Cardiac muscle cell (in vitro differentiated cells and primary cell): ENCODE data around the gene ADCK1. TPM values are rescaled to one million over a fixed set of nuclear protein-coding genes. Genes with fewer than 3 reads are reported as not detected.
"Not testable (repeated sequence)": the region's sequence is repeated elsewhere in the genome, so short reads cannot be mapped to it uniquely, and the experiment has no call there.

Experiments
- DNase-seq, 2 donors: peaks; one replicate each; pipeline versions ENCODE4 v3.0.0 to v3.0.0-alpha.2; 2010 to 2017; ENCODE audit warnings: low read depth in 1 of 2, low spot score in 1 of 2
- H3K27ac ChIP-seq: fragments of 200-600 bp; sonication (generic); 2 replicates; pipeline ENCODE4 v1.5.1; 2016
- H3K27me3 ChIP-seq: fragments of 200-600 bp; sonication (generic); 2 replicates; pipeline ENCODE4 v1.6.0; 2016; ENCODE audit warnings: control low read depth
- H3K36me3 ChIP-seq: fragments of 200-600 bp; sonication (generic); 2 replicates; pipeline ENCODE4 v1.5.1; 2016; ENCODE audit warnings: control low read depth
- H3K4me1 ChIP-seq: fragments of 200-600 bp; sonication (generic); 2 replicates; pipeline ENCODE4 v1.8.1; 2017; ENCODE audit warnings: low read depth, mild to moderate bottlenecking, mixed run types
- H3K4me3 ChIP-seq: fragments of 200-600 bp; sonication (generic); 2 replicates; pipeline ENCODE4 v1.5.1; 2016; ENCODE audit warnings: mild to moderate bottlenecking
- H3K9me3 ChIP-seq: fragments of 200-600 bp; sonication (generic); 2 replicates; pipeline ENCODE4 v1.5.1; 2017; ENCODE audit warnings: low read depth, mild to moderate bottlenecking, control low read depth
- CTCF ChIP-seq: IDR thresholded peaks from 2 replicates; pipeline ENCODE4 v1.5.1; 2012; ENCODE audit warnings: low read depth, mild to moderate bottlenecking, low read length
- polyA plus RNA-seq: library from polyadenylated mRNA; unstranded; fragments of >200 nt; fragmentation: Nextera tagmentation; extraction: Ambion mirVana; gene quantifications from 2 replicates; pipeline ENCODE4 v1.2.1, GENCODE V29; 2016
- total RNA-seq: library from RNA; depleted of rRNA; stranded (reverse); fragments of >200 nt; gene quantifications from 2 replicates; pipeline ENCODE4 v1.2.3, GENCODE V29; 2016

Gene ADCK1
- total and polyA plus RNA-seq, 2 experiments from 2014 or later, result 12.2 to 20.6 TPM

DNA sequence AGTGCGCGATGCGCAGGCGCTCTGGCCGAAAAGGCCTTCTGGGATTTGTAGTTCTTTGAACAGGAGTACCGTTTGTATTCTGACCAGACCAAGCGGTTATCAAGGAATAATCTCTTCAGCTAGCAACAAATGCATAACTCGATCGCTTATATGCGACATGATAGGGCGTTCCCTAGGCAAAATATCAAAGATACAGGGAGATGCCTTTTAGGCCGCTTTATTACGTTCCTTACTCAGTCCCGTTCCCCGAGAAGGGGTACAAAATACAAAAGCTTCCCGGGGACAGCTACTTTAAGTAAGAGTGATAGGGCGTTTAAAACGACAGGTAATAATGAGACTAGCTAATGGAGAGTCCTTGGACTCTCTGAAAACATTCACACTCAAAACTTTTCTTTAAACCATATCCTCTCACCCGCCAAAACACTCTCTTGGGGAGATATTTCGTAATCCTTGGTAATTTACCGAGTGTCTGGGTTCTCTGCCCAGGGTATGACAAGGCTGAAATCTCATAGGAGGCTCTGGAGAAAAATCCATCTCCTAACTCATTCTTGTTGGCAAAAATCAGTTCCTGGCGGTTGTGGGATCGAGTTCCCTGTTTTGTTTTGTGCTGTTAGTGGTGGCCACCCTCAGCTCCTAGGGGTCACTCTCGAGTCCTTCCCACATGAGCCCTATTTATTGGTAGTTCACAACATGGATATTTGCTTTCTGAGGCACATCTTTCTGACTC, 38.5 kb upstream of the ADCK1 start:
- TF ChIP-seq CTCF, result peak; percentile 29
- Histone ChIP-seq H3K27ac (no peak overlapping the region), H3K36me3 (no peaks in the 10 kb centered on the region), H3K4me3 (peak overlapping the region; percentile 92), H3K9me3 (no peaks in the 10 kb centered on the region), H3K27me3 (no peaks in the 10 kb centered on the region), H3K4me1 (peaks cover 6% of the 10 kb centered on the region)
- peak; percentile 35 to 73 for DNase-seq

GRCh38 chr14:77763316-77763715, 36.6 kb upstream of the ADCK1 start:
- Histone ChIP-seq H3K27ac (no peak overlapping the region), H3K27me3 (no peaks in the 10 kb centered on the region), H3K4me3 (no peak overlapping the region), H3K4me1 (peaks cover 6% of the 10 kb centered on the region), H3K9me3 (no peaks in the 10 kb centered on the region), H3K36me3 (no peaks in the 10 kb centered on the region)
- no peak for DNase-seq
- TF ChIP-seq CTCF, result no peak

DNA sequence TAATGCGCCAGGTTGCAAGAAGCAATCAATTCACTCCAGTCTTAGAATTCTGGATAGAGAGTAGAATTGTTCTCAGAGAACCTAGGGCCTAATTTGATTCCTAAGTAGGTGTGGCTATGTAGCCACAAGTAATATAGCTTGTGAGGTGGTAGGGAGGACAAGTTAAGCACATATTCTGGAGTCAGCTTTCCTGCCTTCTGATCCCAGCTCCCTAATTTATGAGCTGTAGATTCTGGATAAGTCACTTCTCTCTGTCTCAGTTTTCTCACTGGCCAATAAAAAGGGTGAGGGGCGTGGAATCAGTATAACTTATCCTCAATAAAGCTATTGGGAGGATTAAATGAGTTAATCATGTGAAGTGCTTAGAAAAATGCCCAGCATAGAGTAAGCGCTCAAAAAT, 35.9 kb upstream of the ADCK1 start:
- Histone ChIP-seq H3K27ac (no peak overlapping the region), H3K4me1 (peaks cover 6% of the 10 kb centered on the region), H3K4me3 (no peak overlapping the region), H3K36me3 (no peaks in the 10 kb centered on the region), H3K9me3 (no peaks in the 10 kb centered on the region), H3K27me3 (no peaks in the 10 kb centered on the region)
- TF ChIP-seq CTCF, result no peak
- no peak for DNase-seq

DNA sequence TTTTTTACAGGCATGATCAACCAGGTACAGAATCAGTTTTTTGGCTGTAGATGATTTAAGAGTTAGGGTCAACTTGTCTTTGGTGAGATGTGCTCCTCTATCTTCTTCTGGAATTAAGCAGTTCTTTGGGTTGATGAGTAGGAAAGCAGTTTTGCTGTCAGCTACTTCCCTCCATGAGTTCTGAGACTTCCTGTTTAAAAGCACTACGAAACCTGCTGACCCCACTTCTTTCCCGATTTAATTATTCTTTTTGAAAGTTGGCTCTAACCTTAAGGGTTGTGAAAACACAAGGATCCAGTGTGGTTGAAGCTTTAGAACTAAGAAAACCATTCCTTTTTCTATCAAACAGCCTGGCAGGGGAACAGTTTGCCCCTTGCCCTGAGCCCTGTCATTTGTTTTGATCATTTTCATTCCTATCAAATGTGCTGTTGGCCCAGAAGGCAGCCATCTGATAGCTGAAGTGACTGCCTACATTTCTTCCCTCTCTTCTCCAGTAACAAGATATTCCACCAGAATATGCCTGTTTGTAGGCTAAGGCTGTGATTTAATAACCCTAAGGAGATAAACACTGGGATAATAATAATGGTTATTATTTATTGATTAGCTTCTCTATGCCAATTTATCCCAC, 31.4 kb upstream of the ADCK1 start:
- not testable (repeated sequence) for DNase-seq, H3K36me3 ChIP-seq, H3K4me3 ChIP-seq, H3K4me1 ChIP-seq, H3K9me3 ChIP-seq, H3K27me3 ChIP-seq, H3K27ac ChIP-seq

GRCh38 chr14:77773966-77774365, 25.9 kb upstream of the ADCK1 start:
- not testable (repeated sequence) for H3K36me3 ChIP-seq, H3K4me3 ChIP-seq

DNA sequence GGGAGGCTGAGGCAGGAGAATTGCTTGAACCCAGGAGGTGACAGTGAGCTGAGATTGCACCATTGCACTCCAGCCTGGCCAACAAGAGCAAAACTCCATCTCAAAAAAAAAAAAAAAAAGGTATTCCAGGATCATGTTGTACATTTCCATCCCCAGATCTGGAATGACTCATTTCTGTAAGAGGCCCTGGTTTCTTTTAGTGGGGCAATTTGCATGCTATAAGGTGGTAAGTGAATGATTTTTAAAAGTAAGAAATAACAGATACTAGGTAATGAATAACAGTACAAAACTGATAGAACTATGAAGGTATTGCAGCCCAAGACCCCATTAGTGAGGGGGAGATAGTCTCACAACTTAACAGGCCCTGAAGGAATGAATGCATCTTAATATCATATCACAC, 17.7 kb upstream of the ADCK1 start:
- TF ChIP-seq CTCF, result no peak

More at GRCh38 chr14:77773966-77774365, 25.9 kb upstream of the ADCK1 start:
- not testable (repeated sequence) for H3K27ac ChIP-seq, DNase-seq, H3K4me1 ChIP-seq, H3K27me3 ChIP-seq, H3K9me3 ChIP-seq

More for the DNA sequence above, 17.7 kb upstream of the ADCK1 start:
- Histone ChIP-seq H3K4me3 (no peak overlapping the region), H3K9me3 (no peaks in the 10 kb centered on the region), H3K27ac (no peak overlapping the region), H3K27me3 (no peaks in the 10 kb centered on the region), H3K36me3 (no peaks in the 10 kb centered on the region), H3K4me1 (no peaks in the 10 kb centered on the region)
- DNase-seq, result no peak
